Fibroblast of the aortic adventitia (primary cell): ENCODE results near the gene ERAS. TPM values are rescaled to one million over a fixed set of nuclear protein-coding genes. Genes with fewer than 3 reads are reported as not detected.

Experiments
- DNase-seq: peaks from one replicate; pipeline ENCODE4 v3.0.0-alpha.2; 2010; ENCODE audit warnings: low read depth
- H3K4me3 ChIP-seq: 2 replicates; pipeline ENCODE4 v1.5.1; 2011; ENCODE audit warnings: low read depth, mild to moderate bottlenecking, control low read depth, low read length, moderate library complexity
- total RNA-seq: library from RNA; depleted of rRNA; stranded (reverse); fragments of >200 nt; gene quantifications from 2 replicates; pipeline ENCODE4 v1.2.3, GENCODE V29; 2012; ENCODE audit warnings: low replicate concordance
- TF ChIP-seq, protein P1 (sequence below): IDR thresholded peaks from 2 replicates; pipeline ENCODE4 v1.5.1; 2011; ENCODE audit warnings: mild to moderate bottlenecking, low read length, control low read depth, inconsistent platforms; ENCODE audit not compliant: insufficient read depth

The ERAS gene
- total RNA-seq, 1 donor = not detected

DNA sequence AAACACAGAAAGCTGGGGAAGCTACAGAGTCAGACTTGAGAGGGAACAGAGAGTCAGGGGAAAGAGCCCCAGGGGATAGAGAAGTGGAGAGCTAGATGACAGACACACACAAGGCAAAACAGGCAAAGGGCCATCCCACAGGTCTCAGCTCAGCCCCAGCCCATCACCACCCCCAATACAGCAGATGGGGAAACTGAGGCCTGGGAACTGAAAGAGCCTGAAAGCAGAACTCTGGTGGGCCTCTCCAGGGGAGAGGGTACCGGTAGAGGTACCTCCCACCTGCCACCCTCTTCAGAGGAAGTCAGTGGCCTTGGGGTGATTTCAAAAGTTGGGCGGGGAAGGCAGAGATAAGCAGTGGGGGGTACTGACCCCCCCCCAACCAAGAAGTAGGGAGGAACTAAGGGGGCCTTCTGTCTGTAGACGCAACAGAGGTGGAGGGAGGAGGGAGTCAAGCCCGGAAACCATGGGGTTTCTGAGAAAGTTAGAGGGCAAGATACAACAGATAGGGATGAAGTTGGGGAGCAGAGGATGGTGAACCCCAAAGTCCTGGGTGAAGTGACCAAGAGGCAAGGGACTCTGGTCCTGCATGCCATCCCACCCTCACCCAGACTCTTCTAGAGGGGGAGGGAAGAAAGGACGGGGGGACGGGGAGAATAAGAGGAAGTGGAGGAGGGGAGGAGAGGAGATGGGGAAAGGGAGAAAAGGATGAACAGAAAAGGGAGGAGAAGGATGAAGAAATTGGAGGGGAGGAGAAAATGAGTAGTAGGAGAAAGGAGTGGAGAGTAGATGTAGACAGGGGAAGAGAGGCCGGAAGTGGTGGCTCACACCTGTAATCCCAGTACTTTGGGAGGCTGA is 36.7 kb upstream of the ERAS start:
- DNase-seq = no peak
- TF ChIP-seq, protein P1, sequence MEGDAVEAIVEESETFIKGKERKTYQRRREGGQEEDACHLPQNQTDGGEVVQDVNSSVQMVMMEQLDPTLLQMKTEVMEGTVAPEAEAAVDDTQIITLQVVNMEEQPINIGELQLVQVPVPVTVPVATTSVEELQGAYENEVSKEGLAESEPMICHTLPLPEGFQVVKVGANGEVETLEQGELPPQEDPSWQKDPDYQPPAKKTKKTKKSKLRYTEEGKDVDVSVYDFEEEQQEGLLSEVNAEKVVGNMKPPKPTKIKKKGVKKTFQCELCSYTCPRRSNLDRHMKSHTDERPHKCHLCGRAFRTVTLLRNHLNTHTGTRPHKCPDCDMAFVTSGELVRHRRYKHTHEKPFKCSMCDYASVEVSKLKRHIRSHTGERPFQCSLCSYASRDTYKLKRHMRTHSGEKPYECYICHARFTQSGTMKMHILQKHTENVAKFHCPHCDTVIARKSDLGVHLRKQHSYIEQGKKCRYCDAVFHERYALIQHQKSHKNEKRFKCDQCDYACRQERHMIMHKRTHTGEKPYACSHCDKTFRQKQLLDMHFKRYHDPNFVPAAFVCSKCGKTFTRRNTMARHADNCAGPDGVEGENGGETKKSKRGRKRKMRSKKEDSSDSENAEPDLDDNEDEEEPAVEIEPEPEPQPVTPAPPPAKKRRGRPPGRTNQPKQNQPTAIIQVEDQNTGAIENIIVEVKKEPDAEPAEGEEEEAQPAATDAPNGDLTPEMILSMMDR = no peak
- no peak overlapping the region for H3K4me3 ChIP-seq

DNA sequence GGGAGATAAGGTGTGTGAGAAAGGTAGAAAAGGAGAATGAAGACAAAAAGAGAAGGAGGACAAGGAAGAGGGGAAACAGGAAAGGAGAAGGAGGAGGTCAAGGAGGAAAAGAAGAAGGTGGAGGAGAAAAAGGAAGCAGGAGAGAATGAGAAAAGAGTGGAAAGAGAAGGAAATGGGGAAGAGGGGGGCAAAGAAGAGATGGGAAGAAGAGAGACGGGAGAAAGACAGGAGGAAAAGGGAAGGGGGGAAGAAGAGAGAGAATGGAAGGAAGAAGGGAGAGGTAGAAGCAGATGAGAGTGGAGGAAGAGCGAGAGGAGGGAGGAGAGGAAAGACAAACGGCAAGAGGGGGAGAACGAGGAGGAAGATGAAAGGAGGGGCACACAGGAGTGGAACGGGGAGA is 35.8 kb upstream of the ERAS start:
- TF ChIP-seq, protein P1 = no peak
- no peak overlapping the region for H3K4me3 ChIP-seq
- DNase-seq = no peak

DNA sequence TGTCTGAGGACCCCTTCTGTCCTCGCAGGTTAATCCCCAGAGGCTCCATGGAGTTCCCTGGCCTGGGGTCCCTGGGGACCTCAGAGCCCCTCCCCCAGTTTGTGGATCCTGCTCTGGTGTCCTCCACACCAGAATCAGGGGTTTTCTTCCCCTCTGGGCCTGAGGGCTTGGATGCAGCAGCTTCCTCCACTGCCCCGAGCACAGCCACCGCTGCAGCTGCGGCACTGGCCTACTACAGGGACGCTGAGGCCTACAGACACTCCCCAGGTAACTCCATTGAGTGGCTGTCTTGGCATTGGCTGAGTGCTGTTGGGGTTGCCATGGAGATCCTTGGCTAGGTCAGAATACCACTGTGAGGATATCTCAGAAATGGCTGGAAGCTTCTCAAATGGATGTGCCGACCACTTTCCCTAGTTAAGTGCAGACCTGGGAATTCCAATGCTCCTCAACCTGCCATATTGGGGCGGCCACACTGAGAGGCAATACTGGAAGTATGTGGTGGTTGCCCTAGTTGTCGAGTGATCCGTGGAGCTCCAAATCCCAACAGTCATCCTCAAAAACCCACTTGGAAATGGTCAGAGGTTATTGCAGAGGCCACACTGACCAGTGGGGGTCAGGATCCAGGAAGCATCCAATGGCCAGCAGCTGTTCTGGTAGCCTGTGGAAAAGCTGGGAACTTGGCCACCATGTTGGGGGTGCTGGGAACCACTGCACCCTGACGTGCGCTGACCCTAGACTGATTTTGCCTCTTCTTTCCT is 35.1 kb upstream of the ERAS start:
- DNase-seq = no peak
- H3K4me3 ChIP-seq = no peak overlapping the region
- TF ChIP-seq, protein P1 = no peak

DNA sequence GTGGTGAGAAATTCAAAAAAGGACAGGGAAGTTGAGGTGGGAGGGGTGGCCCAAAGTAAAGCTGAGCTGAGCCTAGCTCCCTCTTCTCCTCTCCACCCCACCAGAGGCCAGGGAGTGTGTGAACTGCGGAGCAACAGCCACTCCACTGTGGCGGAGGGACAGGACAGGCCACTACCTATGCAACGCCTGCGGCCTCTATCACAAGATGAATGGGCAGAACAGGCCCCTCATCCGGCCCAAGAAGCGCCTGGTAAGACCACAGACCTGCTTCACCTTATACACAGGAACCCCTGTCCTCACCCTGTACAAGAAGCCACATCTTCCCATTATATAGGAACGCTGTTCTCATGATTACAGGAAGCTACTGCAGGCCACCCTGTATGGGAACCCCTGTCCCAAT is 34.1 kb upstream of the ERAS start:
- no peak for DNase-seq
- no peak overlapping the region for H3K4me3 ChIP-seq
- TF ChIP-seq, protein P1 = no peak

DNA sequence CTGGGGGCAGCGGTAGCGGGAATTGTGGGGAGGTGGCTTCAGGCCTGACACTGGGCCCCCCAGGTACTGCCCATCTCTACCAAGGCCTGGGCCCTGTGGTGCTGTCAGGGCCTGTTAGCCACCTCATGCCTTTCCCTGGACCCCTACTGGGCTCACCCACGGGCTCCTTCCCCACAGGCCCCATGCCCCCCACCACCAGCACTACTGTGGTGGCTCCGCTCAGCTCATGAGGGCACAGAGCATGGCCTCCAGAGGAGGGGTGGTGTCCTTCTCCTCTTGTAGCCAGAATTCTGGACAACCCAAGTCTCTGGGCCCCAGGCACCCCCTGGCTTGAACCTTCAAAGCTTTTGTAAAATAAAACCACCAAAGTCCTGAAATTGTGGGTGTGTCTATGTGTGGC is 32.4 kb upstream of the ERAS start:
- DNase-seq = no peak
- no peak overlapping the region for H3K4me3 ChIP-seq
- TF ChIP-seq, protein P1 = no peak

DNA sequence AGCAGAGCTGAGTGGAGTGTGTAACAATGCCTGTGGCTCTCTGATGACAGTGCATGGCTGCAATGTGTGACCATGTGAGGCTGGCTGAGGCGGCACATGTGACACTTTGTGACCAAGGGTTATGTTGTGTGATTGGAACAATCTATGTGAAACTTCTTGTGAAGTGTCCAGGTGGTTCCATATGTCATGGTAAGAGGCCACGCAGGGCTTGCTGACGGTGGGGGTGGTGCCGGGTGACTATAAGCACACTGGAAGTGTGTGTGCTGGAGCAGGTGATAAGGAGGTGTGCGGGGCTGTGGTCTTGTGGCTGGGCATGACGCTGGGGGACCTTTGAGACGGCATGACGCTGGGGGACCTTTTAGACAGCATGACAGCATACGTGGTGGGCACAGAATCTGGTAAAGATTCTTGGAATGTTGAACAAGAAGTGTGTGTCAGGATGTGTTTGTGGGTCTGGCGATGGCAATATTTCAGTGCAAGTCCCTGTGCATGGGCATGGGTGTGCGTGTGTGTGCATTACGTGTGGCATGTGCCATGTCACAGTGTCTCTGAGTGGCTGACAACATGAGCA is 31.9 kb upstream of the ERAS start:
- TF ChIP-seq, protein P1 = no peak
- H3K4me3 ChIP-seq = no peak overlapping the region
- no peak for DNase-seq
